Measurements from ENCODE around the gene RPL32.
A peak's percentile ranks its signal among the peaks of the same experiment; 100 is the strongest.
"Not testable (repeated sequence)": the region's sequence is repeated elsewhere in the genome, so short reads cannot be mapped to it uniquely, and the experiment has no call there.

Gene RPL32

GRCh38 chr3:12841149-12841969 lies at the start of gene RPL32:
Gene RPL32 (minus strand): TSS chr3:12841565. CDS start chr3:12840237, 1,328 bp downstream.
- peak; percentile 66 for DNase-seq (ENCODE audit: low read depth, low spot score)

DNA sequence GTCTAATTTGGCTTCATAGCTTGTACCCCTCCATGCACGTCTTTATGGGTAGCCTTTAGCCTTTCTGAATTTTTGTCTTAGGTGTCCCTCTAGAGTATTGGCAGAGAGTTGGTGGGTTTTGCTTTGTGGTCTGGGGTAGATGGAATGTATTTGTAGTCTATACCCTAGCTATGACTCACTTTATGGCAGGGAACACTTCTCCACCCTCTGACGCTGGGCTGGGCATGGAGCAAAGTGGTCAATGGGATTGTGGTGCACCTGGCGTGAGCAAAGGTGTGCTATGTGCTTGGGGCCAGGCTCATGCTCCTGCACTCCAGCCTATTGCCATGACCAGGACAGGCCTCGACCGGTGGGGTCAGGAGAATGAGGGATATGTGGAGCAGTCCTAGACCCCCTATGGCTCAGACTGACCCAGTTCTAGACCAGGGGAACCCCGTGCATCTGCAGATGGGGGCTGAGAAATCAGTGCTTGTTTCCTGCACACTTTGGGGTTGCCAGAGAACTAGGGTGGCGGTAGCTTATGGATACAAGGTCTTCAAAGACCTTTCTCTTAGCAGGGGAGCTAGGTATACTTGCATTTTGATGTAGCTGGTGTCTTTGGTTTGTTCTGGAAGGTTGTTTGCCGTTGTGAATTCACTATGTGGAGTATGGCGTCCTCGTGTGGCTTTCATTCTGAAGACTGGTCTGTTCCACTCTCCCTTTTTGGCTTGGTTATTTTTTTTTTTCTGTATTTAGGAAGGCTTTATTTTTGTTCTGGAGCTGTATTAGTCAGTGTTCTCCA lies 49.4 kb upstream of the RPL32 start:
- no peak for DNase-seq (ENCODE audit: low read depth, low spot score)

- DNase-seq (ENCODE audit: low read depth, low spot score): no peak
These were observed 45.4 kb upstream of the RPL32 start for GRCh38 chr3:12886736-12887135.

DNA sequence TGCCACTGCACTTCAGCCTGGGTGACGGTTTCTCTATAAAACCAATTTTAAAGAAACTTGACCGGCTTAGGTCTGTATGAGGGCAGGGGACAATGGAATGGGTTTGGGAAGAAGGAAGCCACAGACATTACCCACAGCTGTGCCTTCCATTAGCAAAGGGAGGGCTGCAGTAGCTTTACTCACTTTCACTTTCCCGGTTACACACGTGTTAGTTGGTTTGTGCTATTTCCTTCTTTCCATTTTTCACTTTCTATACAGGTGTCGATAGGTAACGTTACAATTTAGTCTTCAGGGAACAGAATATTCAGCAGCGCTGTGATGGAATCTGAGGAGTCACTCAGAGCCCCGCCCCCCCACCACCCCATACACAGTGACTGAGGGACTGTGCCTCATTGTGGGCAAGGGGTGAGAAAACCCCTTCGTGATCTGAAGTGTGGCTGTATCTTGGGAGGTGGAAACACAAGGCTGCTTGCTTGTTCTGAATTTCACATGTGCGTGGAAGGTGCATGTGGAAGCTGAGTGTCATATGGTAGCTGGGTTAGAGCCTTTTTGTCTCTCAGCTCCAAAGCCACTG lies 44.8 kb upstream of the RPL32 start:
- no peak for DNase-seq (ENCODE audit: low read depth, low spot score)

DNA sequence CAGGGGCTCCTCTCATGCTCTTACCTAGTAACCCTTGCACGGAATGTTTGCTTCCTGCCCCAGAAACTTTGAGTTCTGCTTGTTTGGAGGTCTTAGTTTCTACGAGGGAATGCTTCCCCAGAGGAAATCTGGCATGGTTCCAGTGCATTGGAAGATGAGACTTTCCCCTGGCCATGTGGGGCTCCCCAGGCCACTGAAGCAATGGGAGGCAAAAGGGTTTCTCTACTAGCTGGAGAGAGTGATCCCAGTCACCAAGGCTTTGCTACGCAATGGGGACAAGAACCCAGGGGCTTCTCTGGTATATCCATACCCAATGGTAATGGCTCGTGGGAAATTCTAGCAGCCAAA lies 44.2 kb upstream of the RPL32 start:
- DNase-seq (ENCODE audit: low read depth, low spot score): no peak

GRCh38 chr3:12884790-12885582 lies 43.6 kb upstream of the RPL32 start:
- DNase-seq (ENCODE audit: low read depth, low spot score): no peak

GRCh38 chr3:12884186-12884680 lies 42.9 kb upstream of the RPL32 start:
- no peak for DNase-seq (ENCODE audit: low read depth, low spot score)

GRCh38 chr3:12882336-12883310 lies 41.3 kb upstream of the RPL32 start:
- no peak for DNase-seq (ENCODE audit: low read depth, low spot score)

- DNase-seq (ENCODE audit: low read depth, low spot score): not testable (repeated sequence)
These were observed 40.5 kb upstream of the RPL32 start for GRCh38 chr3:12881858-12882257.

- no peak for DNase-seq (ENCODE audit: low read depth, low spot score)
These were observed 37.9 kb upstream of the RPL32 start for GRCh38 chr3:12879191-12879815.

DNA sequence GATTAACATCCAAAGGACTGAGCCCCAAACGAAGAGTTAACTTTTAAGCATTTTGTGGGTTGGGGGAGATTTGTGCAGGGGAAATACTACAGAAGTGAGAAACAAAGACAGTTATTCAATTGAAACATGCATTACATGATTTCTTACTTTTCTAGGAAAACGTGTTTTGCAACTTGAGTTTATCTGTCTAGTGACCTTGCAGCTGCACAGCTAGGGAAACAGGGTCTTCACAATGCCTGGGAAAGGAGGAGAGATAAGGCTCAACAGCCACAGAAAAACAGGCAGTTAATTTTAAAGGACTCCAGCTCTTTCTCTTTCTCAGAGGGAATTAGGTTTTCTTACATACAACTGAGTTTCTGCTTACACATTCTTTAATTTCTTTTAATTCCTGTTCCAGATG lies 37.4 kb upstream of the RPL32 start:
- not testable (repeated sequence) for DNase-seq (ENCODE audit: low read depth, low spot score)

GRCh38 chr3:12878141-12878574 lies 36.8 kb upstream of the RPL32 start:
- DNase-seq (ENCODE audit: low read depth, low spot score): no peak

DNA sequence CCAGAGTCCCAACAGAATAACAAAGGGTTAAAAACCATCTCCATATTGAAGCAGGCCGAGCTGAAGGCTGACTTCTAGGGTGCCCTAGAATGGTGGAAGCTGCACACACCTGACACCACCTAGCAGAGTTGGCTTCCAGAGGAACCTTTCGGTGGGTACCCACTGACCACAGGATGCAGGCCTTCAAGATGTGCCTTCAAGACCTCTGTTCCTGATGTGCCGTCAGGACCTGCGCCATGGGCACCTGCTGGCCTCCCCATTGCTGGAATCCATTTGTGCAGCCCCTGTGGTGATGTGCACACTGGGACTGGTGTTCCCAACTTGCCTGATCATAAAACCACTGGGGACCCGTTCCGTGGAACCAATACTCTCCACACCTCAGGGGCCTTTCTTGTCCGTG lies 35.7 kb upstream of the RPL32 start:
- DNase-seq (ENCODE audit: low read depth, low spot score): no peak

GRCh38 chr3:12875857-12876836 lies 34.8 kb upstream of the RPL32 start:
- DNase-seq (ENCODE audit: low read depth, low spot score): no peak

DNA sequence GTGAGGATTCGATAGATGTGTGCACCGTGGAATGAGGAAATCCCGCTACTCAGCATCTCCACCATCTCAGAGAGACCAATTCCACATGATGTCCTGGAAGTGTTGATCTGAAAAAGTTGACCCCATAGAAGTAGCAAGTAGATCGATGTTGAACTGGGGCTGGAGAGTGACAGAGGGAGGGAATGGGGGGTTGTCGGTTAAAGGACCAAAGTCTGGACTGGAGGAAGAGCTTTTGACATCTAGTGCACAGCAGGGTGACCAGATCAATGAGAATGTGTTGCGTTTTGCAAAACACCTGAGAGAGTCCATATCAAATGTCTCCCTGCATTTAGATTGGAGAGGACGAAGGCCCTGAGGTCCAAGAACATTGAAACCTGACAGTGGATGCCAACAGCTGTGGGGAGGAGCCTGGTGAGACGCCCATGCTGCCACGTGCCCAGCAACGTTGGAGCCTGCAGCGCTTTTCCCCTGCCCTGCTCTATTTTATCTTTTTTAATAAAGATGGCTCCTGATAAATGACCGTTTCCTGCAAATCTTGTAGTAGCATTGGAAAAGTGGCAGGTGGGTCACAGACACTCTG lies 30.1 kb upstream of the RPL32 start:
- DNase-seq (ENCODE audit: low read depth, low spot score): no peak

DNA sequence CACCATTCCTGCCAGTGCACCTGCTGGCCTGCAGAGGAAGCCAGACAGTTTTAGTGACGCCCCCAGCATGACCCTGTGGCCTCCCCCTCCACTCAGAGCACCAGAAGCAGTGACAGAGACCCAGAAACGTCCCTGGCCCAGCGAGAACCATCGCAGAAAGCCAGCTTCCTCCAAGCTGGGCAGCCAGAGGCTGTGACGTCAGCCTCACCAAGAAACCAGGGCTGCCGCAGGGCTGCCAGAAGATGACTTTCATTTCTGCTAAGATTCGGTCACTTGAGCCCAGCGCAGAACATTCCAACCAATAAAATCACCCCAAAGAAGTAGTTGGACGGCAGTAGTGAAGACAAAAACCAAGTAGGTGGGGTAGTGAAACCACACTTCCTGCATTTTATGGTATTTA lies 29.6 kb upstream of the RPL32 start:
- no peak for DNase-seq (ENCODE audit: low read depth, low spot score)

GRCh38 chr3:12869035-12869621 lies 27.8 kb upstream of the RPL32 start:
- DNase-seq (ENCODE audit: low read depth, low spot score): no peak

Data from activated naive CD8-positive, alpha-beta T cell treated with anti-CD3 and anti-CD28 coated beads, Interleukin-2, amount 50 U/mL, for 16 hours (primary cell).